Fibroblast of lung (primary cell): ENCODE measurements around the gene TMOD4. TPM values are rescaled to one million over a fixed set of nuclear protein-coding genes. Genes with fewer than 3 reads are reported as not detected.

Source experiments
- DNase-seq, 2 donors: peaks; one replicate each; pipeline versions ENCODE4 v3.0.0 to v3.0.0-alpha.2; 2010; ENCODE audit warnings: low read depth in 2 of 2
- H2AFZ ChIP-seq: 2 replicates; pipeline ENCODE4 v1.5.1; 2012; ENCODE audit warnings: low read length, control low read depth, inconsistent platforms
- H3K27ac ChIP-seq: 2 replicates; pipeline ENCODE4 v1.5.1; 2011; ENCODE audit warnings: low read length, control low read depth; ENCODE audit not compliant: insufficient read depth
- H3K27me3 ChIP-seq: 2 replicates; pipeline ENCODE4 v1.5.1; 2011; ENCODE audit warnings: mild to moderate bottlenecking, low read length; ENCODE audit not compliant: control insufficient read depth, insufficient read depth
- H3K36me3 ChIP-seq: 2 replicates; pipeline ENCODE4 v1.5.1; 2011; ENCODE audit warnings: low read length; ENCODE audit not compliant: control insufficient read depth, insufficient read depth
- H3K4me1 ChIP-seq: 2 replicates; pipeline ENCODE4 v1.5.1; 2011; ENCODE audit warnings: low read length; ENCODE audit not compliant: control insufficient read depth, insufficient read depth; ENCODE audit errors: extremely low read depth
- H3K4me2 ChIP-seq: 2 replicates; pipeline ENCODE4 v1.5.1; 2011; ENCODE audit warnings: low read length, control low read depth; ENCODE audit not compliant: insufficient read depth; ENCODE audit errors: extremely low read depth
- H3K4me3 ChIP-seq, 4 experiments: fragments of 200-600 bp in 1 of 4; sonication (generic) in 1 of 4; replicated peaks in 1 of 4; 2 replicates each; pipeline ENCODE4 v1.5.1; 2011 to 2016; ENCODE audit warnings: low read length in 4 of 4, low read depth in 3 of 4, mild to moderate bottlenecking in 3 of 4, control low read depth in 2 of 4, inconsistent platforms in 1 of 4, mixed read lengths in 1 of 4; ENCODE audit not compliant: insufficient read depth in 1 of 4; ENCODE audit errors: control extremely low read depth in 1 of 4
- H3K79me2 ChIP-seq: 2 replicates; pipeline ENCODE4 v1.5.1; 2012; ENCODE audit warnings: mild to moderate bottlenecking, low read length, inconsistent platforms; ENCODE audit not compliant: control insufficient read depth, insufficient read depth
- H3K9ac ChIP-seq: 2 replicates; pipeline ENCODE4 v1.5.1; 2011; ENCODE audit warnings: mild to moderate bottlenecking, low read length, control low read depth; ENCODE audit not compliant: insufficient read depth
- H3K9me3 ChIP-seq: 2 replicates; pipeline ENCODE4 v1.5.1; 2012; ENCODE audit warnings: low read depth, low read length; ENCODE audit not compliant: control insufficient read depth, insufficient read depth
- H4K20me1 ChIP-seq: 2 replicates; pipeline ENCODE4 v1.5.1; 2011; ENCODE audit warnings: low read length; ENCODE audit not compliant: control insufficient read depth, insufficient read depth; ENCODE audit errors: extremely low read depth
- EZH2 ChIP-seq: IDR thresholded peaks from 2 replicates; pipeline ENCODE4 v1.5.1; 2012; ENCODE audit warnings: low read length, control low read depth, mild to moderate bottlenecking; ENCODE audit errors: missing control alignments
- polyA plus RNA-seq, 2 donors: library from polyadenylated mRNA; depleted of rRNA in 1 of 2; stranded (reverse) in 1 of 2; unstranded in 1 of 2; fragments of >200 nt; gene quantifications; 2 replicates each; pipeline ENCODE4 v1.2.1, GENCODE V29; 2011 to 2012; ENCODE audit warnings: missing spikeins in 1 of 2
- total RNA-seq: library from RNA; depleted of rRNA; stranded (reverse); fragments of >200 nt; gene quantifications from 2 replicates; pipeline ENCODE4 v1.2.1, GENCODE V29; 2014
- TF ChIP-seq, protein P1 (sequence below), 2 donors: IDR thresholded peaks in 1 of 2; conservative IDR thresholded peaks in 1 of 2; 1 replicate in 1 of 2; 2 replicates in 1 of 2; pipeline ENCODE4 v1.5.1; 2011 to 2012; ENCODE audit warnings: low read length in 2 of 2, control low read depth in 1 of 2, inconsistent platforms in 1 of 2, low read depth in 1 of 2, mild to moderate bottlenecking in 1 of 2

The TMOD4 gene
- total and polyA plus RNA-seq, 2 donors (not counting 1 experiment from before 2014, with no cell fraction given) = 0.41 TPM; not detected in 1

DNA sequence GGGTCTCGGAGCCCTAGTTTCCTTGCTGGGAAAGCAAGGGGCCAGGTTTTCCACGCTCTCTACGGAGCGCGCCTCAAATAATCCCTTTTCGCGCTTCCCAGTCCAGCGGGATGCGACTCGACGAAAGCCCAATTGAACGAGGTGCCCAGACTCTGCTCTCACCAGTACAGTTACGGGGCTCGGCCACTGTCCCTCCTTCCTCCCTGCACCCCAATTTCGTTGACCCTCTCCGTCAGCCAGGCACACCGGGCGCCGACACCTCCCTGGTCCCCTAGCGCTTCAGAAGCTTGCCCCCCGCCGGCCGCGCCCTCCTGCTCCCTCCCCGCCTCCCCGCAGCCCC lies 29.7 kb downstream of the TMOD4 start:
- Histone ChIP-seq H4K20me1 (no peaks in the 10 kb centered on the region), H3K27ac (no peak overlapping the region), H3K9ac (peak overlapping the region; percentile 23), H2AFZ (peak overlapping the region; percentile 78), H3K27me3 (peaks cover 3% of the 10 kb centered on the region), H3K36me3 (no peaks in the 10 kb centered on the region), H3K9me3 (no peaks in the 10 kb centered on the region), H3K4me2 (peak overlapping the region; percentile 97), H3K79me2 (no peaks in the 10 kb centered on the region), H3K4me3 (peak overlapping the region; percentile 43 to 69 (median 60)), H3K4me1 (peaks cover 10% of the 10 kb centered on the region)
- peak in 1 of 2 donors; percentile 6 for DNase-seq
- TF ChIP-seq, protein P1, sequence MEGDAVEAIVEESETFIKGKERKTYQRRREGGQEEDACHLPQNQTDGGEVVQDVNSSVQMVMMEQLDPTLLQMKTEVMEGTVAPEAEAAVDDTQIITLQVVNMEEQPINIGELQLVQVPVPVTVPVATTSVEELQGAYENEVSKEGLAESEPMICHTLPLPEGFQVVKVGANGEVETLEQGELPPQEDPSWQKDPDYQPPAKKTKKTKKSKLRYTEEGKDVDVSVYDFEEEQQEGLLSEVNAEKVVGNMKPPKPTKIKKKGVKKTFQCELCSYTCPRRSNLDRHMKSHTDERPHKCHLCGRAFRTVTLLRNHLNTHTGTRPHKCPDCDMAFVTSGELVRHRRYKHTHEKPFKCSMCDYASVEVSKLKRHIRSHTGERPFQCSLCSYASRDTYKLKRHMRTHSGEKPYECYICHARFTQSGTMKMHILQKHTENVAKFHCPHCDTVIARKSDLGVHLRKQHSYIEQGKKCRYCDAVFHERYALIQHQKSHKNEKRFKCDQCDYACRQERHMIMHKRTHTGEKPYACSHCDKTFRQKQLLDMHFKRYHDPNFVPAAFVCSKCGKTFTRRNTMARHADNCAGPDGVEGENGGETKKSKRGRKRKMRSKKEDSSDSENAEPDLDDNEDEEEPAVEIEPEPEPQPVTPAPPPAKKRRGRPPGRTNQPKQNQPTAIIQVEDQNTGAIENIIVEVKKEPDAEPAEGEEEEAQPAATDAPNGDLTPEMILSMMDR (conservative IDR thresholded peaks at IDR 0.05 in 1 of 2, IDR thresholded peaks at IDR 0.05 in 1 of 2; ENCODE audit: low read depth in 1 of 2, low read length in 2 of 2) = no peak
- TF ChIP-seq EZH2 = no peak

DNA sequence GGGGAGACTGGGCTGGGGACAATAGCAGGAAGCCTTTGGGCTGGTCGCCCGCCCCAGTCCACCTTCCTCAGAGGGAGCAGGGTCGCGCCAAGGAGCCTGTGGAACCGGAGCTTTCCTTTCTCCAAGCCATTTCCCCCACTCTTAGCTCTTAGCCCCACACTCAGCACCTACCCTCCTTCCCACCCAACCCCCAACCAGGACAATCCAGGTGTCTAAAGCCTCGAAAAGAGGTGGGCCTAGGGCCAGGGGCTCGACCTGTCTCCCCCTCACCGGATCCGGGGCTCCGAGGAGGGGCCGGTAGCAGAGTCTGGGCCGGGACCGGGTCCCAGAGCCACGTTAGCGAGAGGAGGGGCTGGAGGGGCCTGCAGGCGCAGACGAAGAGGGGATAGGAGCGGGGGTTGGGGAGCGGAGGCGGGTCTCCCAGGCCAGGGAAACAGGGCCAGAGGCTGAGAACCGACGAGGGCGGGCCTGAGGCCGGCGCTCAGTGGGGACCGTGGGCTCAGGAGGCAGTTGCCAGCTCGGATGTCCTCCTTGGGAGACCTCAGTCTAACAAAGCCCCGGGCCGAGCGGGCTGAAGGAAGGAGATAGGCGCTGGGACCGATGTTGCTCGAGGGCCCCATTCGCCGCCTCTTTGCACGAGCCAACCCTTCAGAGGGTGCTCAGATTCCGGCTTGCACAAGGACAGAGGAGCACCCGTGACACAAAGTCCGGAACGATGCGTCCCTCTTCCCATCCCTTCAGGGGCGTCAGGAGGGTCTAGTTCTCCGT lies 30.3 kb downstream of the TMOD4 start:
- H4K20me1 ChIP-seq = no peaks in the 10 kb centered on the region
- no peak overlapping the region for H3K27ac ChIP-seq
- H3K4me3 ChIP-seq = peak overlapping the region; percentile 43 to 69 (median 60)
- no peaks in the 10 kb centered on the region for H3K9me3 ChIP-seq
- peak overlapping the region; percentile 23 for H3K9ac ChIP-seq
- no peaks in the 10 kb centered on the region for H3K36me3 ChIP-seq
- peak overlapping the region; percentile 97 for H3K4me2 ChIP-seq
- H2AFZ ChIP-seq = peak overlapping the region; percentile 78
- H3K27me3 ChIP-seq = peaks cover 3% of the 10 kb centered on the region
- TF ChIP-seq, protein P1 (conservative IDR thresholded peaks at IDR 0.05 in 1 of 2, IDR thresholded peaks at IDR 0.05 in 1 of 2; ENCODE audit: low read depth in 1 of 2, low read length in 2 of 2) = no peak
- peak; percentile 42 for TF ChIP-seq EZH2
- H3K79me2 ChIP-seq = no peaks in the 10 kb centered on the region
- peaks cover 10% of the 10 kb centered on the region for H3K4me1 ChIP-seq
- peak; percentile 4 to 15 for DNase-seq

DNA sequence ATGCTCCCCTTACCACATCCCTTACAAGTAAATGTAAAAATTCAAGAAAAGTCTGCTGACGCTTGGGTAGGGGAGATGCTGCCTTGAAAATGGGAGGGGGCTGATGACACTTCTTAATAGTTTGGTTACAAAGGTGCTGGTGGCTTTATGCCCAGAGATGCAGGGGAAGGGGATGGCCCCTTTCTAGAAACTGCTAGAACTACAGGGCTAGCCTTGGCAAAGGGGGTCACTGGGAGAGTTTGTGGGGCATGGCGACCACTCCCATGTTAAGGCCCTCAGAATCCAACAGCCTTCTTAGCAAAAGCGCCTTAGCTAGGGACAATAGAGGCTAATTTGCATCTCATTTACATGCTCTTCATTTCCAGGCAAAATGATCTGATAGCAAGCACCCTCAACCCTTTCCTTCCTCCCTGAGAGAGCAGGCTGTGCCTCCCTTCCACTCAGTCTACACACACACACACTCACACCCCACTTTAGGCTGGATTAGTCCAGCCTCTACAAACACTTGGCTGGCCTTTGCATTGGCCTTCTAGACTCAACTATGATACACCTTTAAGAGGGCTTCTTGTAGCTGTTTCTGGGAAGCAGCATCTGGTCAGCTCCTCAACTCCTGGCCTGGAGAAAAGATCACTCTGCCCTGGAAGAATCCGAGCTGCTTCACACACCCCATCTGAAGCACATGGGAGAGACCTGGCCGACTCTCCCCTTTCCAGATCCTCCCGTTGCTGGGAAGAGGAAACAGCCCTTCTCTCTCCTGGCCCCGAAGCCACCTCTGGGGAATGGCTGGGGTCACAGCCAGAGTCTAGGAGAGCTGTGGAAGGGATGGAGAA lies 31.1 kb downstream of the TMOD4 start:
- no peaks in the 10 kb centered on the region for H4K20me1 ChIP-seq
- no peak overlapping the region for H3K9ac ChIP-seq
- H3K36me3 ChIP-seq = no peaks in the 10 kb centered on the region
- no peak overlapping the region for H3K4me2 ChIP-seq
- H2AFZ ChIP-seq = no peak overlapping the region
- DNase-seq = peak in 1 of 2 donors; percentile 5
- H3K9me3 ChIP-seq = no peaks in the 10 kb centered on the region
- no peaks in the 10 kb centered on the region for H3K79me2 ChIP-seq
- H3K27me3 ChIP-seq = peaks cover 3% of the 10 kb centered on the region
- no peak for TF ChIP-seq EZH2
- TF ChIP-seq, protein P1 (conservative IDR thresholded peaks at IDR 0.05 in 1 of 2, IDR thresholded peaks at IDR 0.05 in 1 of 2; ENCODE audit: low read depth in 1 of 2, low read length in 2 of 2) = no peak
- no peak overlapping the region for H3K4me3 ChIP-seq
- H3K27ac ChIP-seq = no peak overlapping the region
- H3K4me1 ChIP-seq = peaks cover 10% of the 10 kb centered on the region
